ENCODE measurements around the gene TNS1. TPM values are rescaled to one million over a fixed set of nuclear protein-coding genes. Genes with fewer than 3 reads are reported as not detected.

Gene TNS1
- total and polyA plus RNA-seq, 4 donors = 67.0 to 377 (median 208) TPM

DNA sequence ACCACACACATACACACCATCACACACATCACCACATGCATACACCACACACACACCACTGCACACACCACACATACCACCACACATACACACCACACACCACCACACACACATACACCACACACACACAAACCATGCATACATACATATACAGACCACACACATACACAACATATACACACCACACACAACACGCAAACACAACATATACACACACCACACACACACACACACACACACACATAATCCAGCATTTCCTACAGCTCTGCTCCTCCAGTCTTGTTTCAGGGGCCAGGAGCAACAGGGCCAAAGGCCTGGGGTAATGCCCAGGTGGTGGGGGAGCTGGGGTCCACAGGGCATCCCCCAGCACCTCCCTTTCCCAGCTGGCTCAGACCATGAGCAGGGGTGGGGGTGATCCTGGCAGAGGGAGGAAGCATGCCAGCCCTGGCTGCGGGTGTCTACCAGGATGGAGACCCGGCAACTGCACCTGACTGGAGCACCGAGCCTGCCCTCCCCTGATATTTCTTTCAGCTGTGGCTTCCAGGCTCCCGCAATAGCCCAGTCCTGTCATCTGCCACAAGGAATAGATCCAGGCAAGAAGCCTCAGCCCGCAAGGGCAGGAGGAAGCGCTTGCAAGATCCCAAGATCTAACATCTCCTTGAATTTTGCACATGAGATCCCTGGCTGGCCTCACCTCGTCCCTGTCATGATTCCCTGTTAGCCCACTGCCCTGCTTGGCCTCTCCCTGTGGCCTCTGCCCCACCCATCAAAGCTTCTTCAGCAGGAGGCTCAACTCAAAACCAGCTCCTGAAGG lies 196.9 kb downstream of the TNS1 start:
- H3K27me3 ChIP-seq (ENCODE audit: control insufficient read depth in 3 of 3, insufficient read depth in 3 of 3, low read length in 2 of 3) = peaks cover 0 to 3% (median 0%) of the 10 kb centered on the region in 3 donors
- peaks cover 50 to 76% (median 68%) of the 10 kb centered on the region in 4 donors for H3K36me3 ChIP-seq (ENCODE audit: control insufficient read depth in 4 of 4, insufficient read depth in 4 of 4, low read length in 4 of 4)
- 88 to 89% methylated on average over 8 of the region's 8 CpGs for WGBS, 2 donors
- DNase-seq (no peak), ATAC-seq (ENCODE audit: insufficient read depth, low FRiP score) (no peak)
- H3K9me3 ChIP-seq (ENCODE audit: control insufficient read depth in 4 of 4, insufficient read depth in 3 of 4, low read length in 3 of 4) = peaks cover 0 to 2% (median 0%) of the 10 kb centered on the region in 4 donors
- peaks cover 0 to 18% (median 12%) of the 10 kb centered on the region in 5 donors for H3K4me1 ChIP-seq (ENCODE audit: control insufficient read depth in 5 of 5, insufficient read depth in 5 of 5, low read length in 5 of 5)
- peak overlapping the region; percentile 24 to 78 for H3K27ac ChIP-seq (ENCODE audit: low read depth in 1 of 2, low read length in 1 of 2)
- H3K9ac ChIP-seq (ENCODE audit: insufficient read depth in 1 of 2, low read length in 2 of 2) = peak overlapping the region in 1 of 2 donors; percentile 62
- TF ChIP-seq, protein P1, sequence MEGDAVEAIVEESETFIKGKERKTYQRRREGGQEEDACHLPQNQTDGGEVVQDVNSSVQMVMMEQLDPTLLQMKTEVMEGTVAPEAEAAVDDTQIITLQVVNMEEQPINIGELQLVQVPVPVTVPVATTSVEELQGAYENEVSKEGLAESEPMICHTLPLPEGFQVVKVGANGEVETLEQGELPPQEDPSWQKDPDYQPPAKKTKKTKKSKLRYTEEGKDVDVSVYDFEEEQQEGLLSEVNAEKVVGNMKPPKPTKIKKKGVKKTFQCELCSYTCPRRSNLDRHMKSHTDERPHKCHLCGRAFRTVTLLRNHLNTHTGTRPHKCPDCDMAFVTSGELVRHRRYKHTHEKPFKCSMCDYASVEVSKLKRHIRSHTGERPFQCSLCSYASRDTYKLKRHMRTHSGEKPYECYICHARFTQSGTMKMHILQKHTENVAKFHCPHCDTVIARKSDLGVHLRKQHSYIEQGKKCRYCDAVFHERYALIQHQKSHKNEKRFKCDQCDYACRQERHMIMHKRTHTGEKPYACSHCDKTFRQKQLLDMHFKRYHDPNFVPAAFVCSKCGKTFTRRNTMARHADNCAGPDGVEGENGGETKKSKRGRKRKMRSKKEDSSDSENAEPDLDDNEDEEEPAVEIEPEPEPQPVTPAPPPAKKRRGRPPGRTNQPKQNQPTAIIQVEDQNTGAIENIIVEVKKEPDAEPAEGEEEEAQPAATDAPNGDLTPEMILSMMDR (IDR thresholded peaks at IDR 0.05; ENCODE audit: control extremely low read depth, extremely low read depth) = no peak
- no peak overlapping the region for H3K4me3 ChIP-seq

DNA sequence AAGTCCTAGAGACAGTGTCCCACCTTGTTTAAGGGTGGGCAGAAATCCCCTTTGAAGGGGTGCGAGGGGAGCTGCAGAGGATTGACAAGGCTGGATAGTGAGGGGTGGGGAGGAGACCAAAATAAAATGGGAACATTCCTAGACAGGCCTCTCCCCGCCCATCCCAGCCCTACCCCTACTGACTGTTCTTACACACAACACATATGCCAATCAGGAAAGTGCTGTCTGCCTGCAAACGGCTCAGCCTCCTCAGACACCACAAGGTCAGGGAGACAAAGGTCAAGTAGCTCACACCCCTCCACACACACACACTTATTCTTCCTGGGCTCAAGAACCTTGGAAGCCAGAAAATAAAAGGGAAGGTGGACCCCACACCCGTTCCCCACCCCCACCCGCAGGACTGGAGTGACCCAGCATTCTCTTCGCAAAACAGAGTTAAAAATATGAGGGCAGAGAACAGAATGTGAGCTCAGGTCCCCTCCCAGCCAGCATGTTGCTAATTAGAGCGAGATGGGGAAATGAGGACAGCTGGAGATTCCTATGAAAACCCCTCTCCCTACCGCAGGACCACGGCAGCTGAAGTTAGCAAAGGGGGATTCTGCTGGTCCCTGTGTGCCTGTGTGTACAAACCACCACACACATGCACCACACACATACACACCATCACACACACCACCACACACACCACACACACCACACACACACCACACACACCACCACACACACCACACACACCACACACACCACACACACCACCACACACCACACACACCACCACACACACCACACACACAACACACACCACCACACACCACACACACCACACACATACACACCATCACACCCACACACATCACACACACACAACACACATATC lies 197.8 kb downstream of the TNS1 start:
- Histone ChIP-seq H3K27me3 (ENCODE audit: control insufficient read depth in 3 of 3, insufficient read depth in 3 of 3, low read length in 2 of 3) (peaks cover 0 to 3% (median 0%) of the 10 kb centered on the region in 3 donors), H3K4me3 (no peak overlapping the region), H3K27ac (ENCODE audit: low read depth in 1 of 2, low read length in 1 of 2) (peak overlapping the region; percentile 24 to 78), H3K36me3 (ENCODE audit: control insufficient read depth in 4 of 4, insufficient read depth in 4 of 4, low read length in 4 of 4) (peaks cover 45 to 71% (median 65%) of the 10 kb centered on the region in 4 donors), H3K4me1 (ENCODE audit: control insufficient read depth in 5 of 5, insufficient read depth in 5 of 5, low read length in 5 of 5) (peaks cover 0 to 18% (median 12%) of the 10 kb centered on the region in 5 donors), H3K9ac (ENCODE audit: insufficient read depth in 1 of 2, low read length in 2 of 2) (peak overlapping the region in 1 of 2 donors; percentile 62), H3K9me3 (ENCODE audit: control insufficient read depth in 4 of 4, insufficient read depth in 3 of 4, low read length in 3 of 4) (peaks cover 0 to 2% (median 0%) of the 10 kb centered on the region in 4 donors)
- TF ChIP-seq, protein P1 (IDR thresholded peaks at IDR 0.05; ENCODE audit: control extremely low read depth, extremely low read depth) = no peak
- peak; percentile 36 to 71 (median 67) for DNase-seq
- 68 to 75% methylated on average over 9 of the region's 9 CpGs for WGBS, 2 donors
- no peak for ATAC-seq (ENCODE audit: insufficient read depth, low FRiP score)

DNA sequence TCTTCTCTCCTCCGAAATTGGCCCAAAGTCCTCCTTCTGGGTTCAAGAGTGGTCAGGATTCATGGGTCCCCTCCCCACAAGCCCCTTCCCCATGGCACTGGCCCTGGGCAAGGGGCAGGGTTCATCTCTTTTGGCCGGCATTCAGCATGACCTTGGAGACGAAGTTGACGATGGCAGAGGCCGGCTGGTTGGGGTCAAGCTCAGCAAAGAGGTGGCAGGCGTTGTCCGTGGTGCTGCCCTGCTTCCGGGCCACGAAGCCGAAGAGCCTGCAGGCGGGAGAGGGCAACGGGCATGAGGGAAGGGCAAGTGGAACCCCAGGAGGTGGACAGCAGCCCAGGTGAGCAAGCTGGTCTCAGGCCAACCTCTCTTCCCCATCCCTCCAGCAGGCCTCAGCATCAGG lies 198.5 kb downstream of the TNS1 start:
- Histone ChIP-seq H3K36me3 (ENCODE audit: control insufficient read depth in 4 of 4, insufficient read depth in 4 of 4, low read length in 4 of 4) (peaks cover 42 to 66% (median 59%) of the 10 kb centered on the region in 4 donors), H3K27me3 (ENCODE audit: control insufficient read depth in 3 of 3, insufficient read depth in 3 of 3, low read length in 2 of 3) (peaks cover 0 to 3% (median 0%) of the 10 kb centered on the region in 3 donors), H3K4me1 (ENCODE audit: control insufficient read depth in 5 of 5, insufficient read depth in 5 of 5, low read length in 5 of 5) (peaks cover 0 to 25% (median 12%) of the 10 kb centered on the region in 5 donors), H3K4me3 (no peak overlapping the region), H3K9ac (ENCODE audit: insufficient read depth in 1 of 2, low read length in 2 of 2) (no peak overlapping the region), H3K9me3 (ENCODE audit: control insufficient read depth in 4 of 4, insufficient read depth in 3 of 4, low read length in 3 of 4) (peaks cover 0 to 2% (median 0%) of the 10 kb centered on the region in 4 donors), H3K27ac (ENCODE audit: low read depth in 1 of 2, low read length in 1 of 2) (peak overlapping the region in 1 of 2 donors; percentile 66)
- peak in 1 of 3 donors; percentile 11 for DNase-seq
- TF ChIP-seq, protein P1 (IDR thresholded peaks at IDR 0.05; ENCODE audit: control extremely low read depth, extremely low read depth) = no peak
- ATAC-seq (ENCODE audit: insufficient read depth, low FRiP score) = no peak
- WGBS, 2 donors = 76 to 79% methylated on average over 12 of the region's 12 CpGs
